HepG2 (cell line): ENCODE data around the gene PCNT. TPM values are rescaled to one million over a fixed set of nuclear protein-coding genes. Genes with fewer than 3 reads are reported as not detected.

ENCODE experiments used
- ARID5B ChIP-seq: IDR thresholded peaks from 2 replicates; pipeline ENCODE4 v1.4.0; 2020; ENCODE audit warnings: mild to moderate bottlenecking, missing genetic modification reagents
- ATM ChIP-seq: fragments of 450-650 bp; IDR thresholded peaks from 2 replicates; pipeline ENCODE4 v1.7.1; 2017; ENCODE audit warnings: mild to moderate bottlenecking, borderline replicate concordance
- BCL6 ChIP-seq: IDR thresholded peaks from 2 replicates; pipeline ENCODE4 v1.6.1; 2016; ENCODE audit warnings: missing genetic modification reagents, missing compliant biosample characterization
- CAMTA2 ChIP-seq: sonication (generic); formaldehyde crosslinking; IDR thresholded peaks from 2 replicates; pipeline ENCODE4 v1.4.0; 2020; ENCODE audit warnings: mild to moderate bottlenecking, missing genetic modification reagents, borderline replicate concordance
- FIP1L1 ChIP-seq: fragments of 200-400 bp; formaldehyde crosslinking; IDR thresholded peaks from 2 replicates; pipeline ENCODE4 v1.6.1; 2018; ENCODE audit warnings: low read depth, mild to moderate bottlenecking, low read length, moderate library complexity, borderline replicate concordance; ENCODE audit not compliant: insufficient read depth
- FLYWCH1 ChIP-seq: sonication (generic); formaldehyde crosslinking; IDR thresholded peaks from 2 replicates; pipeline ENCODE4 v1.8.1; 2023; ENCODE audit warnings: mild to moderate bottlenecking, missing genetic modification reagents
- GABPA ChIP-seq, 2 experiments: IDR thresholded peaks; 2 replicates each; pipeline ENCODE4 v1.6.1; 2011 to 2016; ENCODE audit warnings: low read depth in 2 of 2, low read length in 1 of 2, missing biosample characterization in 1 of 2, missing genetic modification characterization in 1 of 2
- KLF16 ChIP-seq, 2 experiments: sonication (generic) in 1 of 2; formaldehyde crosslinking in 1 of 2; IDR thresholded peaks; 2 replicates each; pipeline versions ENCODE4 v1.6.1 to v1.8.0; 2016 to 2023; ENCODE audit warnings: missing genetic modification reagents in 2 of 2, missing compliant biosample characterization in 1 of 2
- NONO ChIP-seq, 2 experiments: fragments of 450-650 bp in 1 of 2; sonication (generic) in 1 of 2; formaldehyde crosslinking in 1 of 2; IDR thresholded peaks in 1 of 2; conservative IDR thresholded peaks in 1 of 2; 2 replicates each; pipeline versions ENCODE4 v1.6.1 to v1.8.0; 2017 to 2022; ENCODE audit warnings: mild to moderate bottlenecking in 1 of 2, missing genetic modification reagents in 1 of 2, moderate library complexity in 1 of 2
- RBFOX2 ChIP-seq: fragments of 200-400 bp; formaldehyde crosslinking; IDR thresholded peaks from 2 replicates; pipeline ENCODE4 v1.6.1; 2017; ENCODE audit warnings: low read depth, mild to moderate bottlenecking, low read length
- SIX1 ChIP-seq: sonication (generic); formaldehyde crosslinking; IDR thresholded peaks from 2 replicates; pipeline ENCODE4 v1.4.0; 2020; ENCODE audit warnings: missing genetic modification reagents, borderline replicate concordance
- TEF ChIP-seq: sonication (generic); formaldehyde crosslinking; IDR thresholded peaks from 2 replicates; pipeline ENCODE4 v1.5.0; 2020; ENCODE audit warnings: missing genetic modification reagents
- TP53 ChIP-seq: sonication (generic); formaldehyde crosslinking; conservative IDR thresholded peaks from 2 replicates; pipeline ENCODE4 v1.4.0; 2020; ENCODE audit warnings: missing genetic modification reagents
- ZC3H13 ChIP-seq: sonication (generic); formaldehyde crosslinking; IDR thresholded peaks from 2 replicates; pipeline ENCODE4 v1.8.1; 2023; ENCODE audit warnings: mild to moderate bottlenecking, missing genetic modification reagents, moderate library complexity
- ZKSCAN1 ChIP-seq: fragments of 150-350 bp; IDR thresholded peaks from 2 replicates; pipeline ENCODE4 v1.6.1; 2014; ENCODE audit warnings: low read length
- ZNF101 ChIP-seq: sonication (generic); formaldehyde crosslinking; IDR thresholded peaks from 2 replicates; pipeline ENCODE4 v1.4.0; 2020; ENCODE audit warnings: mild to moderate bottlenecking, low read depth, missing genetic modification reagents, borderline replicate concordance
- ZNF550 ChIP-seq: sonication (generic); formaldehyde crosslinking; IDR thresholded peaks from 2 replicates; pipeline ENCODE4 v1.4.0; 2020; ENCODE audit warnings: mild to moderate bottlenecking, missing genetic modification reagents, borderline replicate concordance
- ZNF577 ChIP-seq: sonication (generic); formaldehyde crosslinking; IDR thresholded peaks from 2 replicates; pipeline ENCODE4 v1.4.0; 2020; ENCODE audit warnings: mild to moderate bottlenecking, low read depth, missing genetic modification reagents, borderline replicate concordance
- ZNF749 ChIP-seq: sonication (generic); formaldehyde crosslinking; IDR thresholded peaks from 2 replicates; pipeline ENCODE4 v1.8.0; 2022; ENCODE audit warnings: mild to moderate bottlenecking, missing genetic modification reagents, moderate library complexity, borderline replicate concordance
- ZNF883 ChIP-seq: sonication (generic); formaldehyde crosslinking; IDR thresholded peaks from 2 replicates; pipeline ENCODE4 v1.5.1; 2020; ENCODE audit warnings: mild to moderate bottlenecking, missing genetic modification reagents; ENCODE audit errors: not compliant biosample characterization
- polyA plus RNA-seq, 8 experiments: library from polyadenylated mRNA; depleted of rRNA in 3 of 8; stranded (reverse) in 7 of 8; unstranded in 1 of 8; fragments of >200 nt; fragmentation: Illumina TruSeq in 4 of 8; extraction: Trizol in 4 of 8; gene quantifications; 2 replicates each; pipeline versions ENCODE4 v1.2.1 to v1.2.3, GENCODE V29; 2011 to 2016; ENCODE audit warnings: low read depth in 4 of 8, missing spikeins in 1 of 8, mixed read lengths in 1 of 8; ENCODE audit not compliant: insufficient read depth in 1 of 8
- total RNA-seq, 5 experiments: library from RNA; depleted of rRNA; stranded (reverse); fragments of >200 nt; fragmentation: Illumina TruSeq; extraction: Trizol; gene quantifications; 2 replicates each; pipeline ENCODE4 v1.2.3, GENCODE V29; 2016; ENCODE audit warnings: low read depth in 1 of 5
- TF ChIP-seq, protein P1 (sequence below): IDR thresholded peaks from 2 replicates; pipeline ENCODE4 v1.6.1; 2012; ENCODE audit warnings: inconsistent platforms
- TF ChIP-seq, protein P2 (sequence below): sonication (generic); formaldehyde crosslinking; IDR thresholded peaks from 2 replicates; pipeline ENCODE4 v1.5.0; 2020; ENCODE audit warnings: mild to moderate bottlenecking, low read depth, missing genetic modification reagents, borderline replicate concordance
- TF ChIP-seq, protein P3 (sequence below): sonication (generic); formaldehyde crosslinking; IDR thresholded peaks from 2 replicates; pipeline ENCODE4 v1.4.0; 2020; ENCODE audit warnings: missing genetic modification reagents; ENCODE audit errors: not compliant biosample characterization

PCNT gene
- total and polyA plus RNA-seq, 2 of the 13 experiments (the other 11 are each of a cell fraction or from before 2014, with no cell fraction given), result 5.6 to 12.4 TPM

DNA sequence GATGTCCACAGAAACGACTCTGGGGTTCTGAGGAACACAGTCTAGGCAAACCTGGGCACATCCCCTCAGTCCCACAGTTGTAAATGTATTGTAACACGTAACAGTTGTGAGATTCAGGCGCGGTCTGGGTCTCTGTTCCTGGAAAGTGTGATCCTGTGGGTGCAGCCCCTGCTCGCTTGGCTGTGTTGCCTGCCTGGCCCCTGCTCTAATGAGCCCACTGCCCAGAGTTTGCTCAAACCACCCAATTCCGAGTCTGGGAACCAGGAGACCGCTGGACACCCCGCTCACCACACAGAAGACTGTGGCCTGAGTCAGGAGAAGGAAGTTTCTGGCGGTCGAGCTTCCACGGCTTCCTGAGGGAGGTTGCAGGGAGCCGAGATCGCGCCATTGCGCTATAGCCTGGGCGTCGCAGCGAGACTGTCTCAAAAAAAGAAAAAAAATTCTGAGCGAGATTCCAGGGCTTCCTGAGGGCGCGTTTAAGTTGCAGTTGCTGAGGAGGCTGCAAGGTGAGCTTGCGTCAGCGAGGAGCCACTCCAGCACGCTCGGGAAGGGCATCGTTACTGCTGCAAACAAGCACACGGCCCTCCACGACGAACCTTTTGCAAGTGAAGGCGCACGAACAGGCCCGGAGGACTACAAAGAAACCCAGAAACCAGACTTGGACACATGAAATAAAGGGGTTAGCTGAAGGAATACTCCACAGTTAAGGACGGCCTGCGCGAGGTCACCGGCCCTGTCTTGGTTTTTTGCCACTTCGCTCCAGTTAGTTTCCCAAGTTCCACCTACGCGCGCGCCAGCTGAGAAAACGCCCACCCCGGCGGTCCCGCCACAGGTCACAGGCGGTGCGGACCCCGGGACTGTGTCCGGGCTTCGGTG, 1.4 kb upstream of the PCNT start (continued):
- TF ChIP-seq NONO (IDR thresholded peaks at IDR 0.05), result no peak
- TF ChIP-seq NONO (CRISPR knock-in tag; conservative IDR thresholded peaks at IDR 0.05), result no peak
- no peak for TF ChIP-seq TP53
- no peak for TF ChIP-seq GABPA (IDR thresholded peaks at IDR 0.05; ENCODE audit: low read depth, low read length)
- no peak for TF ChIP-seq GABPA (CRISPR knock-in tag; IDR thresholded peaks at IDR 0.05; ENCODE audit: low read depth)
- TF ChIP-seq TEF (CRISPR knock-in tag), result no peak
- TF ChIP-seq CAMTA2, result no peak
- TF ChIP-seq, protein P1, sequence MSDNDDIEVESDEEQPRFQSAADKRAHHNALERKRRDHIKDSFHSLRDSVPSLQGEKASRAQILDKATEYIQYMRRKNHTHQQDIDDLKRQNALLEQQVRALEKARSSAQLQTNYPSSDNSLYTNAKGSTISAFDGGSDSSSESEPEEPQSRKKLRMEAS, result 0 out of 2 replicates have a peak, but pooled peaks have one; percentile 13
- TF ChIP-seq RBFOX2, result no peak
- no peak for TF ChIP-seq ARID5B (CRISPR knock-in tag)
- TF ChIP-seq BCL6 (CRISPR knock-in tag), result peak; percentile 40; the same call in 1 of the 2 replicates
- TF ChIP-seq ZC3H13, result peak; percentile 91
- no peak for TF ChIP-seq SIX1 (CRISPR knock-in tag)
- no peak for TF ChIP-seq FIP1L1
- no peak for TF ChIP-seq ZKSCAN1
- no peak for TF ChIP-seq ZNF749 (CRISPR knock-in tag)
- TF ChIP-seq, protein P2, sequence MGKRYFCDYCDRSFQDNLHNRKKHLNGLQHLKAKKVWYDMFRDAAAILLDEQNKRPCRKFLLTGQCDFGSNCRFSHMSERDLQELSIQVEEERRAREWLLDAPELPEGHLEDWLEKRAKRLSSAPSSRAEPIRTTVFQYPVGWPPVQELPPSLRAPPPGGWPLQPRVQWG (CRISPR knock-in tag), result no peak
- no peak for TF ChIP-seq ATM
- no peak for TF ChIP-seq ZNF101 (CRISPR knock-in tag)
- no peak for TF ChIP-seq ZNF883 (CRISPR knock-in tag)
- TF ChIP-seq ZNF550 (CRISPR knock-in tag), result no peak
- no peak for TF ChIP-seq ZNF577 (CRISPR knock-in tag)
- TF ChIP-seq KLF16 (CRISPR knock-in tag; IDR thresholded peaks at IDR 0.05), result no peak
- TF ChIP-seq, protein P3, sequence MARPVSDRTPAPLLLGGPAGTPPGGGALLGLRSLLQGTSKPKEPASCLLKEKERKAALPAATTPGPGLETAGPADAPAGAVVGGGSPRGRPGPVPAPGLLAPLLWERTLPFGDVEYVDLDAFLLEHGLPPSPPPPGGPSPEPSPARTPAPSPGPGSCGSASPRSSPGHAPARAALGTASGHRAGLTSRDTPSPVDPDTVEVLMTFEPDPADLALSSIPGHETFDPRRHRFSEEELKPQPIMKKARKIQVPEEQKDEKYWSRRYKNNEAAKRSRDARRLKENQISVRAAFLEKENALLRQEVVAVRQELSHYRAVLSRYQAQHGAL (CRISPR knock-in tag), result no peak
- TF ChIP-seq FLYWCH1 (CRISPR knock-in tag), result no peak
